T-helper 2 cell treated with Interferon-gamma antibody and Interleukin-4, amounts not matched to agents 5 μg/mL and 100 μg/mL, for 36 hours (primary cell): ENCODE data around the gene IGFBP4.

ENCODE experiments used
- DNase-seq: peaks from one replicate; pipeline ENCODE4 v3.0.0; 2021; ENCODE audit warnings: low spot score
- H3K27ac Mint-ChIP-seq: one replicate; pipeline ENCODE4 v1.8.0; 2021; ENCODE audit warnings: mild to moderate bottlenecking, mixed read lengths
- H3K27me3 Mint-ChIP-seq: one replicate; pipeline ENCODE4 v1.8.0; 2021; ENCODE audit warnings: low read depth, mixed read lengths
- H3K36me3 Mint-ChIP-seq: one replicate; pipeline ENCODE4 v1.8.0; 2021; ENCODE audit warnings: low read depth, mixed read lengths
- H3K4me1 Mint-ChIP-seq: one replicate; pipeline ENCODE4 v1.8.0; 2021; ENCODE audit warnings: low read depth, mixed read lengths
- H3K4me3 Mint-ChIP-seq: one replicate; pipeline ENCODE4 v1.8.0; 2022; ENCODE audit warnings: mild to moderate bottlenecking, moderate library complexity, mixed read lengths
- H3K9me3 Mint-ChIP-seq: one replicate; pipeline ENCODE4 v1.8.0; 2021; ENCODE audit warnings: mixed read lengths

IGFBP4 gene

DNA sequence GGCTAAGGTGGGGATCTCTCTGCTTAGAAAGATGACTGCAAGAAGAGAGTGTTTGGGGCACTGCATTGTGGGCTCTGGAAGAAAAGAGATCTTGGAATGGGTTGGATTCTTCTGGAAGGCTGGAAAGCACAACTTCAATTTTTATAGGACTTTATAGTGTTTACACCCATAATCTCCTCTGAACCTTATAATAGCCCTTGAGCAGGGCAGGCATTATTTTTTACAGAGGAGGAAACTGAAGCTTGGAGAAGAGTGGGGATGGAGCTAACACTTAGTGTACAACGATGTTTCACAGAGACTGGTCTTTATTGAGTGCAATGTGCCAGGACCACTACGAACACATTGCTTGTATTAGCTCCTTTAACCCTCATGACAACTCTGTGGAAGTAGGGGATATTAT is 47.7 kb downstream of the IGFBP4 start:
- DNase-seq, result no peak
- H3K9me3 Mint-ChIP-seq, result no peaks in the 10 kb centered on the region
- H3K4me3 Mint-ChIP-seq, result peak overlapping the region; percentile 17
- H3K27me3 Mint-ChIP-seq, result no peaks in the 10 kb centered on the region
- peak overlapping the region; percentile 68 for H3K27ac Mint-ChIP-seq
- peaks cover 41% of the 10 kb centered on the region for H3K4me1 Mint-ChIP-seq
- H3K36me3 Mint-ChIP-seq, result peaks cover 1% of the 10 kb centered on the region

DNA sequence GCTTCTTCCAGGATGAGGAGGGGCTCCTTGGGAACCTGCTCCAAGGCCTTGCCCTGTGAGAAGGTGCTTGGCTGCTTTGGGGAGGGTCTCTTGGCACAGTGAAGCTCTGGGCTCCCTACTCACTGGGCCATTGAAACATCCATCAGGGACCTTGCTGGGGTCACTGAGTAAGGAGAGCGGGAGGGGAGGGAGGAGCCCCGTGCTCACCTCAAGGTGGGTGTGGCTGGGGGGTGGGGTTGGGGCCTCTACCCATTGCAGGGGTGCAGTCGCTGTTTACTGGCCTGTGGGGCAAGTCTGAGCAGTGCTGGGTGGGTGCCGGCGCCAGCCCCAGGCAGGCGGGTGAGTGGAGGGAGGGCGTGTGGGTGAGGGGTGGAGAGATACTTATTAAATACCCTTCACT is 48.2 kb downstream of the IGFBP4 start:
- no peak for DNase-seq
- peak overlapping the region; percentile 17 for H3K4me3 Mint-ChIP-seq
- H3K27ac Mint-ChIP-seq, result peak overlapping the region; percentile 68
- H3K27me3 Mint-ChIP-seq, result no peaks in the 10 kb centered on the region
- H3K9me3 Mint-ChIP-seq, result no peaks in the 10 kb centered on the region
- no peaks in the 10 kb centered on the region for H3K36me3 Mint-ChIP-seq
- H3K4me1 Mint-ChIP-seq, result peaks cover 37% of the 10 kb centered on the region

DNA sequence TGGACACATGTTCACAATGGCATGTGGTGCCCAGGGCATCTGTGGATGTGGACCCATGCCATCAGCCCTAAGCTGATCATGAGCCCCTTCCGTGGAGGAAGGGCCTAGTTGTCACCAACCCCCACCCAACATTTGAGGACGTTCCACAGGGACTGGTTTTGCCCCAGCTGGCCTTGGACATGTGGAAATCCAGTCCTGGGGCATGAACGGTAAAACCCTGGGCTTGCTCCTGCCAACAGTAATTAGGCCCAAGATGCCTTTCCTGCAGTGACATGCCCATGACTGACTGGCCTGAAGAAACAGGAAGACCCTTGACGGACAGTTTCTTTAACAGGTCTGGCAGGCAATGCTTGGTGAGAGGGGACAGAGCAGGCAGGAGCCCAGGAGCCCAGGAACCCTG is 50.4 kb downstream of the IGFBP4 start:
- Mint-ChIP-seq H3K4me1 (peaks cover 39% of the 10 kb centered on the region), H3K36me3 (no peaks in the 10 kb centered on the region), H3K27me3 (no peaks in the 10 kb centered on the region), H3K27ac (no peak overlapping the region), H3K4me3 (no peak overlapping the region), H3K9me3 (no peaks in the 10 kb centered on the region)
- no peak for DNase-seq

DNA sequence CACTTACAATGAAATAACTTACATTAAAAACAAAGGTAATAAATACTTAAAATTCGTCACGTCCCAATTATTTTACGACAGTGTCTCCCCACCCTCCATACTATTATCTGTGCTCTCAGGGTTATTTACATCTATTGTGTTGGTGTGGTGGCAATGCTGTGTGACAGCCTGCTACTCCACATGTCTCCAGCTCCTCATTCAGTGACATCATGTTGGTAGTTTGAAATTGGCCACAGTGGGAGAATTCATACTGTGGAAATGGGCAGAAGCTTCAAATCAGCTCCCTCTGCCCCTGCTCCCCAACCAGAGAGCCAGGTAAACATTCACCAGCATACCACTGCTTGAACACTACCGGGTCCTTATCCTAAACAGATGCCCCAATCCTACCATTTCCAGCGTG is 51.9 kb downstream of the IGFBP4 start:
- no peaks in the 10 kb centered on the region for H3K27me3 Mint-ChIP-seq
- peaks cover 29% of the 10 kb centered on the region for H3K4me1 Mint-ChIP-seq
- no peaks in the 10 kb centered on the region for H3K9me3 Mint-ChIP-seq
- no peak overlapping the region for H3K4me3 Mint-ChIP-seq
- H3K36me3 Mint-ChIP-seq, result no peaks in the 10 kb centered on the region
- no peak overlapping the region for H3K27ac Mint-ChIP-seq
- no peak for DNase-seq

DNA sequence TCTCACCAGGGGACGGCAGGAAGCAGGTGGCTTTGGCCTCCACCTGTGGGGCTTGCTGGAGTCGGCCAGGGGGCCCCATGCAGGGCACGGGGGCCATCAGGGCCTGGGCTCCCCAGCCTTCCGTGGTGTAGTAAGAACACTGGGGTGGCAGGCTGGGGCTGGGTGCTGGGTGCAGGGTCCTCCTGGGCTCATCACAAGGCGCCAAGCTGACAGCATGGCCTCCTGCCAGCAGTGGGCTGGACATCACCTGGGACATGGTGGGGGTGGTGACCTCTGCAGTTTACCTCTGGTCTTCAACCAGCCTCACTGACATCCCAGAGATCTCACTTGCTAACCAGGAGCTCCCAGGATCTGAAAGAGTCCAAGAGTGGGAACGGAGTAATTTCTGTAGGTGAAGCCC is 52.9 kb downstream of the IGFBP4 start:
- Mint-ChIP-seq H3K4me3 (no peak overlapping the region), H3K36me3 (no peaks in the 10 kb centered on the region), H3K4me1 (peaks cover 19% of the 10 kb centered on the region), H3K27ac (no peak overlapping the region), H3K9me3 (no peaks in the 10 kb centered on the region), H3K27me3 (no peaks in the 10 kb centered on the region)
- DNase-seq, result no peak

DNA sequence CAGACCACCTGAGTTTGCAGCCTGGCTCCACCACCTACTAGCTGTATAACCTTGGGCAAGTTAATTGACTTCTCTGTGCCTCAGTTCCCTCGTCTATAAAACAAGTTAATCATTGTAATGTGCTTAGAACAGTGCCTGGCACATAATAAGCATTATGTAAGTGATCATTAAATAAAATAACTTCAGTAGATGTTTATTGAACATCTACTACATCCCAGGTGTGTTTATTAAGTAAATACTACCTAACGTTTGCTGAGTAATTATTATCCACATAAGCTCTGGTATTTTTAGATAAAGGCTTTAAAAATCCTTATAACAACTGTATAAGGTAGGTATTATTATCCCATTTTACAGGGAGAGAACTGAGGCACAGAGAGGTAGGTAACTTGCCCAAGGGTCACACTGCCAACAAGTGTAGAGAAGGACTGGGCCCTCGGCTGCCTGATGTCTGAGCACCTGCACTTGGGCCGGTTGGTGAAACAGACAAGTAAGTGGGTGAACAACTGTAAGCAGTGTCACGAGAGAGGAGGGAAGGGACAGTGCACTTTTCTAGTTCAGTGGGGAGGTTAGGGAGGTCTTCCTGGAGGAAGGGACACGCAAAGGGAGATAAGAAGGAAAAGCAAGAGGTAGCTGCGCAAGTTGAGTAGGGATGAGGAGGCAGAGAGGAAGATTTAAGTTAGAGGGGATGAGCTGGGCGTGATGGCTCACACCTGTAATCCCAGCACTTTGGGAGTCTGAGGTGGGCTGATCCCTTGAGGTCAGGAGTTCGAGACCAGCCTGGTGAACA is 53.6 kb downstream of the IGFBP4 start:
- peak overlapping the region; percentile 52 for H3K27ac Mint-ChIP-seq
- no peak for DNase-seq
- no peaks in the 10 kb centered on the region for H3K27me3 Mint-ChIP-seq
- peaks cover 13% of the 10 kb centered on the region for H3K4me1 Mint-ChIP-seq
- no peak overlapping the region for H3K4me3 Mint-ChIP-seq
- no peaks in the 10 kb centered on the region for H3K9me3 Mint-ChIP-seq
- H3K36me3 Mint-ChIP-seq, result no peaks in the 10 kb centered on the region

DNA sequence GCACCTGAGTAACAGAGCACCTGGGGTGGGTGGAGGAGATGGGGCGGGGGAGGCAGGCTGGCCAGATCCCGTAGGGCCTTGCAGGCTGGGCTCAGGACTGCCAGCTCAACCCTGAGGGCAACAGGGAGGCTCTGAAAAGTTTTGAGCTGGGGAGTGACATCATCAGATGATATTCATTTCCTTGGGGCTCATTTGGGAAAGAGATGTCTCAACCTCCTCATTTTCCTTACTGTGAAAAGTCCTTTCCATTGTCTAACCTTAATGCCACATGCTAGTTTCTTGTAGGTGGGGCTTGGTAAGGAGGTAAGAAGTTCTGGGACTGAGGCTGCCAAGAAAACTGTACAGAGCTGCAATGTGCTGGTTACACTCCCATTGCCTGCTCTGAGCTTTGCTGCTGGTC is 54.4 kb downstream of the IGFBP4 start:
- peaks cover 15% of the 10 kb centered on the region for H3K4me1 Mint-ChIP-seq
- no peak overlapping the region for H3K4me3 Mint-ChIP-seq
- no peaks in the 10 kb centered on the region for H3K36me3 Mint-ChIP-seq
- no peak for DNase-seq
- H3K9me3 Mint-ChIP-seq, result no peaks in the 10 kb centered on the region
- H3K27ac Mint-ChIP-seq, result no peak overlapping the region
- no peaks in the 10 kb centered on the region for H3K27me3 Mint-ChIP-seq

DNA sequence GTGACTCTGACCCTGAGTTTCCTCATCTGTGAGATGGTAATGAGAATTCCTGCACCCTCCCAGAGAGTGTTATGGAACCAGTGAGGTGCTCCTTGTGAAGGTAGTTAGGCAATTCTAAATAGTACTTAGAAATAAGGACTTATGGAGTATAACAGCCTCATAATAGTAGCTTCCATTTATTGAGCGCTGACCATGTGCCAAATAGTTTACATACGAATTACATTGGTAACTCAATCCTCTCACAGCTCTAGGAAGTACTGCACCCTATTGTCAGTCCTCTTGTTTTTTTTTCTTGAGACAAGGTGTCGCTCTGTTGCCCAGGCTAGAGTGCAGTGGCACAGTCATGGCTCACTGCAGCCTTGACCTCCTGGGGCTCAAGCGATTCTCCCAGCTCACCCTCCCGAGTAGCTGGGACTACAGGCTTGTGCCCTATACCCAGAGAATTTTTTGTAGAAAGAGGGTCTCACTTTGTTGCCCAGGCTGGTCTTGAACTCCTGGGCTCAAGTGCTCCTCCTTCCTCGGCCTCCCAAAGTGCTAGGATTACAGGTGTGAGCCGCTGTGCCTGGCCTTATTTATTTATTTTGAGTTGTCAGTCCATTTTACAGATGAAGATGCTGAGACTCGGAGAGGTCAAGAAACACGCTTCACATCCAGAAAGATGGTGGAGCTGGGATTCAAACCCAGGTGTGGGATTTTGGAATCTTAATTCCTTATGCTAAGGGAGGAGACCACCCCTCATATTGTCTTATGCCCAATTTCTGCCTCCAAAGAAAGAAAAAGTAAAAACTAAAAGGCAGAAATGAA is 55.2 kb downstream of the IGFBP4 start:
- DNase-seq, result no peak
- Mint-ChIP-seq H3K36me3 (no peaks in the 10 kb centered on the region), H3K9me3 (no peaks in the 10 kb centered on the region), H3K4me1 (peaks cover 14% of the 10 kb centered on the region), H3K27ac (no peak overlapping the region), H3K4me3 (no peak overlapping the region), H3K27me3 (no peaks in the 10 kb centered on the region)

DNA sequence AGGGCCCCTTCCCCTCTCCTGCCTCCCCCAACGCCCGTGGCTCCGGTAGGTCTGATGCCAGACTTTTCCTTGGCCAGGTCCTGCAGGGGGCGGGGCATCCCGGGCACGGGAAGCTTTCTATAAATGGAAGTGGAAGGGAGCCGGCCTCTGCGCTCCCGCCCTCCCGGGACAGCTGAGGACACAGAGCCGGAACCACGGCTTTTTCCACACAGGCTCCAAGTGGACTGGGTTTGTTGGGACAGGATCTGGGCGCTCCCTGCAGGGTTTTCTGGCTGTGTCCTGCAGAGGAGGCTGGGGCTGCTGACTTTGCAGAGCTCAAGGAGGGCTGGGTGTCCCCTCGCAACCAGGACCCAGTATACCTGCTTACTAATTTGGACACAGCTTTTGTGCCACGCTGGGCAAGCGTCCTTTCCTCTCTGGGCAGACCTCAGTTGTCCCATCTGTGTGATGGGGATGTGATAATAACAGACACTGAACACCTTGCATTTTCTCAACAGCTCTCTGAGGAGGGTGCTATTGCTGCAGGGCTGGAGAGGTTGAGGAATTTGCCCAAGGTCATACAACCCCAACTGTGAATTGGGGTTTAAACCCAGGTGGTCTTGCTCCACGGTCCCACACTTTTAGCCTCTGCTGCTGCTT is 56.4 kb downstream of the IGFBP4 start:
- no peak for DNase-seq
- H3K27ac Mint-ChIP-seq, result no peak overlapping the region

DNA sequence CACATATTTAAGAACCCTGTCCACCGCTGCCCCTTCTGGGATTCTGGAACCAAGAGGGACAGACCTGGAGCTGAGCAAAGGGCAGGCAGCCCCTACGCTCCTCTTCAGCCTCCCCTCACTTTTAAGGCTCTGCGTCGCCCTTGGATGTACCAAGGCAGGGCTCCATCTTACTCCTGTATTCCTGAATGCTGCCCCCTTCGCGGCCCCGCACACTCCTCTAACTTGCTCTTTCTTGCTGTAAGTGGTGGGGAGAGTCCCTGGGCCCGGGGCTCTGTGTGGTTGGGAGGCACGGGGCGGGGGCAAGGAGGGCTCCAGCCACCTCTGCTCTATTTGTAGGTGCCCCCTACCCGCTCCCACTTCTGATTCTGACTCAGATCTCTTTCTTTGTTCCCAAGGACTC is 56.9 kb downstream of the IGFBP4 start:
- no peaks in the 10 kb centered on the region for H3K27me3 Mint-ChIP-seq

More for the DNA sequence above, 56.4 kb downstream of the IGFBP4 start:
- H3K27me3 Mint-ChIP-seq, result no peaks in the 10 kb centered on the region
- H3K9me3 Mint-ChIP-seq, result no peaks in the 10 kb centered on the region
- peaks cover 14% of the 10 kb centered on the region for H3K4me1 Mint-ChIP-seq
- H3K4me3 Mint-ChIP-seq, result no peak overlapping the region
- no peaks in the 10 kb centered on the region for H3K36me3 Mint-ChIP-seq

DNA sequence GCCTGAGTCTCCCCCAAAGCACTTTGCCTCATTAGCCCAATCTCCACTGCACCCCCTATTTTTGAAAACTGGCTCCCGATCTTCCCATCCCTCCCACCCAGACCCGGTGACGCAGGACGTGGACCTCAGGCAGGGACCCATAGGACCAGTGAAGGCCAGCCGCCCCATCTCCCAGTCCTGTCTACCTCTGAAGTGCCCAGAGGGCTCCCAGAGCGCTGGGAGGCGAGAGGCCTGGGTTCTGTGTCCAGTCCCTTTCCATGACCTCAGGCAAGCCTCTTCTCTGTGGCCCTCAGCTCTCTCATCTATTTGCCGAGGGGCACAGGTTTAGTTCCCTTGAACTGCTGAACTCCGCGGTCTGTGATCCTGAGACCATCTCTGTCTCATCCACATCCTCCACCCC is 57.5 kb downstream of the IGFBP4 start:
- Mint-ChIP-seq H3K4me1 (peaks cover 17% of the 10 kb centered on the region), H3K27ac (no peak overlapping the region), H3K27me3 (no peaks in the 10 kb centered on the region), H3K36me3 (no peaks in the 10 kb centered on the region), H3K4me3 (no peak overlapping the region), H3K9me3 (no peaks in the 10 kb centered on the region)
- no peak for DNase-seq

More for the DNA sequence above, 56.9 kb downstream of the IGFBP4 start:
- Mint-ChIP-seq H3K4me1 (peaks cover 14% of the 10 kb centered on the region), H3K27ac (no peak overlapping the region), H3K36me3 (no peaks in the 10 kb centered on the region), H3K4me3 (no peak overlapping the region), H3K9me3 (no peaks in the 10 kb centered on the region)
- DNase-seq, result no peak

DNA sequence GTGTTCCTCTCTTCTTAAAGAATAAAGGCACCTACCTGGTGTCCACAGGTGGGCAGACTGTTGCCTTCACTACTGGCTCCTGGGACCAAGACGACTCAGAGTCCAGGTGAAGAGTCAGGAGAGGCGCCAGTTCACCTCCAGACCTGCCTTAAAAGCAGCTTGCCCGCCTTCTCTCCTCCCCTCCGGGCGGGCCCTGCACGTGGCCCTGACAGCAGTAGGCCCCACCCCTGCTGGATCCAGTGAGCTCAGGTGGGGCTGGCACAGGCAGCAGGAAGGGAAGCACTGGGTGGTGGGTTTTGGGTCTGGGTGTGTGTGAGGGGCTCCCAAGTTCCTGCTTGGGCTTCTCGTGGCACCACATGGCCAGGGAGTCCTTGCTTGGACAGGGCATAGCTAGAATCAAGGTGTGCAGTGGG is 58.3 kb downstream of the IGFBP4 start, which contains the start of gene TNS4:
TNS4 (minus strand) TSS at position 125 of the 413 bp plus-strand sequence. CDS start 5,198 bp downstream, outside the sequence.
- H3K4me3 Mint-ChIP-seq, result no peak within 1 kb of the TSS
- no peak within 1 kb of the TSS for H3K27ac Mint-ChIP-seq
- H3K27me3 Mint-ChIP-seq, result no peaks in the 10 kb centered on the region
- H3K36me3 Mint-ChIP-seq, result no peaks in the 10 kb centered on the region
- no peak for DNase-seq
- peaks cover 23% of the 10 kb centered on the region for H3K4me1 Mint-ChIP-seq
- H3K9me3 Mint-ChIP-seq, result no peaks in the 10 kb centered on the region

DNA sequence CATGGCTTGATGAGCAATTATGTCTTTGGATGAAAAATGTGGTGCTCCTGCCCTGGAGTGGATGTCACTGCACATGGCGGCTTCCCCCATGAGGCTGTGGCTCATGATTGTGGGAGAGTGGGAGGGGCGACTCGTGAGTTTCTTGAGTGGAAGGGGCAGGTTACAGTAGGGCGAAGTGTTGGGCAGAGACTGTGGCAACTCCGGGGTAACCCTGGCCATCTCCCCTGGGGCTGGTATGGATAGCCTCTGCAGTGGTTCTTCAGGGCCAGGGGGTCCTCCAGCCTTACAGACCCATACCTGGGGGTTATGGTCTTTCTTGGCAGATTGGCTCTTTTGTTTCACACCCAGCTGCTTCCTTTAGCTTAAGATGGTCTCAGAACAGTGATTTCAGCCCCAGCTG is 59.5 kb downstream of the IGFBP4 start:
- no peak for DNase-seq
- peaks cover 17% of the 10 kb centered on the region for H3K4me1 Mint-ChIP-seq
- no peaks in the 10 kb centered on the region for H3K9me3 Mint-ChIP-seq
- H3K4me3 Mint-ChIP-seq, result no peak overlapping the region
- H3K27me3 Mint-ChIP-seq, result no peaks in the 10 kb centered on the region
- H3K36me3 Mint-ChIP-seq, result no peaks in the 10 kb centered on the region
- no peak overlapping the region for H3K27ac Mint-ChIP-seq

DNA sequence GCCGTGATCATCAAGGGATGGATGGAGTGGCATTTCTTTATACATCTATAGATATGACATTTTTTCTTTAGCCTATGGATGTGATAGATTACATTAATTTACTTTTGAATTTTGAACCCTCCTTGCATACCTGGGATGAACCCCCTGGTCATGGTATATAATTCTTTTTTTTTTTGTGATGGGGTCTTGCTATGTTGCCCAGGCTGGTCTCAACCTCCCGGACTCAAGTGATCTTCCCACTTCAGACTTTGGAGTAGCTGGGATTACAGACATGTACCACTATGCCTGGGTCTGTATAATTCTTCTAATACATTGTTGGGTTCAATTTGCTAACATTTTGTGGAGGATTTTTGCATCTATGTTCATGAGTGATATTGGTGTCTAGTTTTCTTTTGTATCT is 59.9 kb downstream of the IGFBP4 start:
- no peak for DNase-seq
- Mint-ChIP-seq H3K27me3 (no peaks in the 10 kb centered on the region), H3K27ac (no peak overlapping the region), H3K9me3 (no peaks in the 10 kb centered on the region), H3K4me3 (no peak overlapping the region), H3K4me1 (peaks cover 15% of the 10 kb centered on the region), H3K36me3 (no peaks in the 10 kb centered on the region)
